Progenitor cell of endocrine pancreas (in vitro differentiated cells): ENCODE data around the gene CUX1. TPM values are rescaled to one million over a fixed set of nuclear protein-coding genes. Genes with fewer than 3 reads are reported as not detected.

Experiments used
- DNase-seq: peaks from one replicate; pipeline ENCODE4 v3.0.0; 2021; ENCODE audit warnings: low spot score; ENCODE audit not compliant: unreplicated experiment
- H3K27ac Mint-ChIP-seq: 2 replicates; pipeline ENCODE4 v1.8.0; 2021; ENCODE audit warnings: mild to moderate bottlenecking, moderate library complexity, mixed read lengths
- H3K27me3 Mint-ChIP-seq: 2 replicates; pipeline ENCODE4 v1.8.0; 2021; ENCODE audit warnings: mixed read lengths
- H3K36me3 Mint-ChIP-seq: 2 replicates; pipeline ENCODE4 v1.8.0; 2022; ENCODE audit warnings: mixed read lengths; ENCODE audit not compliant: insufficient read depth
- H3K4me1 Mint-ChIP-seq: 2 replicates; pipeline ENCODE4 v1.8.0; 2021; ENCODE audit warnings: low read depth, mixed read lengths
- H3K4me3 Mint-ChIP-seq: 2 replicates; pipeline ENCODE4 v1.8.0; 2021; ENCODE audit warnings: low read depth, mild to moderate bottlenecking, moderate library complexity, mixed read lengths
- H3K9me3 Mint-ChIP-seq: 2 replicates; pipeline ENCODE4 v1.8.0; 2021; ENCODE audit warnings: low read depth, mixed read lengths
- total RNA-seq: library from RNA; stranded (reverse); gene quantifications from 2 replicates; pipeline ENCODE4 v1.2.1, GENCODE V29; 2021
- TF ChIP-seq, protein P1 (sequence below): fragments of 200-600 bp; sonication (generic); IDR thresholded peaks from one replicate; pipeline ENCODE4 v1.5.0; 2021; ENCODE audit warnings: antibody characterized with exemption, mild to moderate bottlenecking; ENCODE audit not compliant: unreplicated experiment

CUX1 gene
- total RNA-seq, 1 donor from 2014 or later: 103 TPM

DNA sequence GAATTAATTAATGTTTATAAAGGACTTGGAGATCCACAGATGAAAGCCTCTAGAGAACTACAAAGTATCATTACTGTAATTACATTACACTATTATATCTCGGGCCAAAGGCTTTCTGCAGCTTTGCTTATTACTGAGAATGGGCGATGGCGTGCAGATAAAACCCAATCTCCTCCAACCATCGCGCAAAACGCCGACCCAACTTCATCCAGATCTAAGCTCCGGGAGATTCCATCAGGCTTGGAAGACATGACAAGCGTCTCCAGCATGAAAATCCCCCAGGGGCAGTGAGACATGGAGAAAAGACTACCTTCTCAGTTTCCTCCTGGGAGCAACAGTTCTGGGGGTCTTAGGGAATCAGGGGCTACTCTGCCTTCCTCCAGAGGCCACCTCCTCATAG is 42.2 kb upstream of the CUX1 start:
- Mint-ChIP-seq H3K4me3 (no peak overlapping the region), H3K27me3 (peaks cover 16% of the 10 kb centered on the region), H3K36me3 (no peaks in the 10 kb centered on the region), H3K4me1 (no peaks in the 10 kb centered on the region), H3K27ac (no peak overlapping the region), H3K9me3 (no peaks in the 10 kb centered on the region)
- TF ChIP-seq, protein P1, sequence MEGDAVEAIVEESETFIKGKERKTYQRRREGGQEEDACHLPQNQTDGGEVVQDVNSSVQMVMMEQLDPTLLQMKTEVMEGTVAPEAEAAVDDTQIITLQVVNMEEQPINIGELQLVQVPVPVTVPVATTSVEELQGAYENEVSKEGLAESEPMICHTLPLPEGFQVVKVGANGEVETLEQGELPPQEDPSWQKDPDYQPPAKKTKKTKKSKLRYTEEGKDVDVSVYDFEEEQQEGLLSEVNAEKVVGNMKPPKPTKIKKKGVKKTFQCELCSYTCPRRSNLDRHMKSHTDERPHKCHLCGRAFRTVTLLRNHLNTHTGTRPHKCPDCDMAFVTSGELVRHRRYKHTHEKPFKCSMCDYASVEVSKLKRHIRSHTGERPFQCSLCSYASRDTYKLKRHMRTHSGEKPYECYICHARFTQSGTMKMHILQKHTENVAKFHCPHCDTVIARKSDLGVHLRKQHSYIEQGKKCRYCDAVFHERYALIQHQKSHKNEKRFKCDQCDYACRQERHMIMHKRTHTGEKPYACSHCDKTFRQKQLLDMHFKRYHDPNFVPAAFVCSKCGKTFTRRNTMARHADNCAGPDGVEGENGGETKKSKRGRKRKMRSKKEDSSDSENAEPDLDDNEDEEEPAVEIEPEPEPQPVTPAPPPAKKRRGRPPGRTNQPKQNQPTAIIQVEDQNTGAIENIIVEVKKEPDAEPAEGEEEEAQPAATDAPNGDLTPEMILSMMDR: no peak
- no peak for DNase-seq

DNA sequence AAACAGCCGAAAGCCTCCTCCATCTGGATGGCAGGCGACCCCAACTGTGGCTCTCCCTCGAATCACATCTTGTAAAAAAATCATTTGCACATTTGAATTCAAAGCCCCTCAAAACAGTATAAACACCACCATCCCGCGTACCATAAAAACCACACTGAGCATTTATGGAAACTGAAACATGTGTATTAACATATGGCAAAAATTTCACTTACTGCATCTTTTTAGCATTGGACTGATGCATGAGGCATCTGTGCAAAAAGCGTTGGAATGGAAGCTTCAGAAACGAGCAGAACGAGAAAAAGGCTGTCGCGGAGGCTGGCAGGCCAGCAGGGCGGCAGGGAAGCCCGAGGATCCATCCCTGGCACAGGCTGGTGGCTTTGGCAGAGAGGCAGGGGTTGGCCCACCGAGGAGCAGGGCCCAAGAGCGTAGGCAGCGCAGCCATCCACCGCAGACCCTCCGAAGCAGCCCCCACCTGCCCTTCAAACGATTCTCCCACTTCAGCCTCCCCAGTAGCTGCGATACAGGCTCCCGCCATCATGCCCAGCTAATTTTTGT is 39.3 kb upstream of the CUX1 start:
- H3K27ac Mint-ChIP-seq: no peak overlapping the region
- TF ChIP-seq, protein P1: no peak
- DNase-seq: no peak
- no peaks in the 10 kb centered on the region for H3K4me1 Mint-ChIP-seq
- H3K4me3 Mint-ChIP-seq: no peak overlapping the region
- peaks cover 11% of the 10 kb centered on the region for H3K27me3 Mint-ChIP-seq
- H3K36me3 Mint-ChIP-seq: no peaks in the 10 kb centered on the region
- no peaks in the 10 kb centered on the region for H3K9me3 Mint-ChIP-seq

DNA sequence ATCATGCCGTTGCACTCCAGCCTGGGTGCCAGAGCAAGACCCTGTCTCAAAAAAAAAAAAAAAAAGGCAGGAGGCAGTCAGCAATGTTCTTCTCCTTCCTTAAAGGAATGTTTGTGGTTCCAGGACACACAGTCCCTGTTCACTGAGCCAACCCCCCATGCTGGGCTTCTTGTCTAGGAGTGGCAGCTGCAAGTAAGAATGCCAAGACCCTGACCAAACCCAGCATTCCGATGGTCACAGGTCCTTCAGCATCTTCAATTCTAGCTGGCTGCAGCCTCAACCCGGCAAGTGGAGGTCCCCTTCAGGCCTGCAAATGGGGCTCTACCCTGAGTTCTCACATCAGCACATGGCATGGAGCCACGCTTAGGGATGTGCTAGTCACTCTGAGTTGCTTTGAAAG is 38.2 kb upstream of the CUX1 start:
- Mint-ChIP-seq H3K4me1 (peaks cover 3% of the 10 kb centered on the region), H3K27me3 (peaks cover 18% of the 10 kb centered on the region), H3K27ac (no peak overlapping the region), H3K9me3 (no peaks in the 10 kb centered on the region), H3K4me3 (no peak overlapping the region), H3K36me3 (no peaks in the 10 kb centered on the region)
- DNase-seq: no peak
- TF ChIP-seq, protein P1: no peak

DNA sequence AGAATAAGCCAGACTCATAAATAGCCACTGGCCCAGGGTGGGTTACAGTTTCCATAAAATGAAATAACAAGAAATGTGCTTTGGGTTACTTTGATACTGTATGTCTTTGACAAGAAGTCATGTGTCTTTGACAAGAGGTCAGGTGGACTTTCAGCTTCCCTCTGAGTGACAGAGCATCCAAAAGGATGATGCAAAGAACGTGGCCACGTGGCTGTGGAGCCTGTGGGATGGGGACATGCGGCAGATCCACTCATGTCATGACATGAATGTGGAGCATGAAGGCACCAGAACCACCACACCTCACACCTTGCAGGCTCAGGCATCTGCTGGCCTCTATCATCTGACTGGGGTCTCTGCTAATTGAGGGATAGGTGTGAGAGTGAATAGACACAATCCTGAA is 37.1 kb upstream of the CUX1 start:
- no peaks in the 10 kb centered on the region for H3K36me3 Mint-ChIP-seq
- H3K9me3 Mint-ChIP-seq: no peaks in the 10 kb centered on the region
- no peak for DNase-seq
- no peak overlapping the region for H3K27ac Mint-ChIP-seq
- no peak overlapping the region for H3K4me3 Mint-ChIP-seq
- peaks cover 28% of the 10 kb centered on the region for H3K27me3 Mint-ChIP-seq
- peaks cover 3% of the 10 kb centered on the region for H3K4me1 Mint-ChIP-seq
- TF ChIP-seq, protein P1: no peak

DNA sequence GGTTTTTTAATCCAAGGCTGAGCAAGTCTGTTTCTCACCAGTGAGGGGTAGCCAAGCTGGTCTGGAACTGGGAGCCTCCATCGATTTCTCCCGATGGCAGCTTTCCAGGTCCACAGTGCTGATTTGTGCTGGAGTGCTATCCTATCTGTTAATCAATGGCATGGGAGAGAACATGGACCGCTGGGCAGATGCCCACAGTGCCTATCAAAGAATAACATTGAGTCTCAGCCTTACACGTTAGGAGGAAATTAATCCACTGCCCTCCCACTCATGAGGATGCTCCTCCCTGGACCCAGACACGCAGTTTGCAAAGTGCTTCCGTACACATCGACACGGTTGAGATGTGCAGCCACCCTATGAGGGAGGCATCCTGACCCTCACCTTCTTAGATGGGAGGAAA is 36.0 kb upstream of the CUX1 start:
- no peak overlapping the region for H3K27ac Mint-ChIP-seq
- H3K4me1 Mint-ChIP-seq: peaks cover 3% of the 10 kb centered on the region
- H3K4me3 Mint-ChIP-seq: no peak overlapping the region
- no peaks in the 10 kb centered on the region for H3K9me3 Mint-ChIP-seq
- DNase-seq: no peak
- TF ChIP-seq, protein P1: no peak
- peaks cover 28% of the 10 kb centered on the region for H3K27me3 Mint-ChIP-seq
- H3K36me3 Mint-ChIP-seq: no peaks in the 10 kb centered on the region
